HEK293 (cell line): Measurements from ENCODE around the gene PALS2.

Source experiments
- CTCF ChIA-PET: fragments of 350-600 bp; formaldehyde crosslinking; extraction: SDS; loops from one replicate; lab custom pipeline; 2021; ENCODE audit warnings: antibody characterized with exemption; lab: Yijun Ruan, JAX
- POLR2A ChIA-PET: fragments of 300-600 bp; formaldehyde crosslinking; extraction: SDS; loops from one replicate; lab custom pipeline; 2020; ENCODE audit warnings: antibody characterized with exemption, inconsistent platforms; lab: Yijun Ruan, JAX
- H3K27ac ChIP-seq: fragments of 200-500 bp; sonication (Bioruptor generic); 2 replicates; pipeline ENCODE4 v1.5.1; 2014; ENCODE audit warnings: low read depth, low read length, control low read depth, inconsistent platforms; ENCODE audit errors: extremely low read depth
- H3K36me3 ChIP-seq, 2 experiments: fragments of 200-500 bp in 1 of 2; sonication (Bioruptor generic) in 1 of 2; 1 replicate in 1 of 2; 2 replicates in 1 of 2; pipeline ENCODE4 v1.5.1; 2014 to 2017; ENCODE audit warnings: inconsistent platforms in 2 of 2, low read length in 2 of 2; ENCODE audit not compliant: control insufficient read depth in 2 of 2, insufficient read depth in 1 of 2
- H3K4me1 ChIP-seq: fragments of 200-500 bp; sonication (Bioruptor generic); 2 replicates; pipeline ENCODE4 v1.5.1; 2014; ENCODE audit warnings: mild to moderate bottlenecking, low read length, inconsistent platforms; ENCODE audit not compliant: control insufficient read depth, insufficient read depth
- H3K4me3 ChIP-seq: 2 replicates; pipeline ENCODE4 v1.5.1; 2011; ENCODE audit warnings: low read depth, mild to moderate bottlenecking, control low read depth, low read length, moderate library complexity
- H3K9me3 ChIP-seq: fragments of 200-500 bp; sonication (Bioruptor generic); 2 replicates; pipeline ENCODE4 v1.5.1; 2014; ENCODE audit warnings: low read depth, low read length, inconsistent platforms; ENCODE audit not compliant: control insufficient read depth, insufficient read depth
- CTCF ChIP-seq: fragments of 450-650 bp; formaldehyde crosslinking; IDR thresholded peaks from 2 replicates; pipeline ENCODE4 v1.5.1; 2016; ENCODE audit warnings: missing biosample characterization, missing genetic modification characterization
- KLF1 ChIP-seq: fragments of 450-650 bp; formaldehyde crosslinking; IDR thresholded peaks from 2 replicates; pipeline ENCODE4 v1.5.1; 2016; ENCODE audit warnings: missing biosample characterization, missing genetic modification characterization
- KLF8 ChIP-seq: fragments of 450-650 bp; formaldehyde crosslinking; IDR thresholded peaks from 2 replicates; pipeline ENCODE4 v1.5.1; 2016; ENCODE audit warnings: missing biosample characterization, missing genetic modification characterization
- PATZ1 ChIP-seq: fragments of 450-650 bp; formaldehyde crosslinking; IDR thresholded peaks from 2 replicates; pipeline ENCODE4 v1.5.1; 2016; ENCODE audit warnings: missing biosample characterization, missing genetic modification characterization
- ZBTB20 ChIP-seq: fragments of 450-650 bp; formaldehyde crosslinking; IDR thresholded peaks from 2 replicates; pipeline ENCODE4 v1.5.1; 2016; ENCODE audit warnings: missing biosample characterization, missing genetic modification characterization
- ZBTB26 ChIP-seq: fragments of 450-650 bp; formaldehyde crosslinking; optimal IDR thresholded peaks from 2 replicates; pipeline ENCODE3; 2016; ENCODE audit warnings: missing biosample characterization, mild to moderate bottlenecking, missing genetic modification characterization
- ZBTB48 ChIP-seq: fragments of 450-650 bp; formaldehyde crosslinking; IDR thresholded peaks from 2 replicates; pipeline ENCODE4 v1.5.1; 2016; ENCODE audit warnings: missing biosample characterization, missing genetic modification characterization
- ZNF169 ChIP-seq: fragments of 450-650 bp; formaldehyde crosslinking; IDR thresholded peaks from 2 replicates; pipeline ENCODE4 v1.5.1; 2016; ENCODE audit warnings: missing biosample characterization, missing genetic modification characterization
- ZNF239 ChIP-seq: fragments of 450-650 bp; formaldehyde crosslinking; IDR thresholded peaks from 2 replicates; pipeline ENCODE4 v1.5.1; 2016; ENCODE audit warnings: missing biosample characterization, missing genetic modification characterization
- ZNF335 ChIP-seq: fragments of 450-650 bp; formaldehyde crosslinking; conservative IDR thresholded peaks from 2 replicates; pipeline ENCODE4 v1.5.1; 2016; ENCODE audit warnings: missing biosample characterization, missing genetic modification characterization
- ZNF48 ChIP-seq: fragments of 450-650 bp; formaldehyde crosslinking; IDR thresholded peaks from 2 replicates; pipeline ENCODE4 v1.5.1; 2016; ENCODE audit warnings: missing biosample characterization, missing genetic modification characterization
- ZNF561 ChIP-seq: fragments of 450-650 bp; IDR thresholded peaks from 2 replicates; pipeline ENCODE4 v1.5.1; 2018; ENCODE audit warnings: missing biosample characterization, missing genetic modification characterization, borderline replicate concordance

PALS2 gene

GRCh38 chr7:24573554-24574338, 494 bp downstream of the PALS2 start (continued):
- TF ChIP-seq CTCF (tag by site-specific recombination): no peak
- no peak for TF ChIP-seq ZNF48 (tag by site-specific recombination)
- TF ChIP-seq ZNF561 (tag by site-specific recombination): 0 out of 2 replicates have a peak, but pooled peaks have one; percentile 21
- peak; percentile 70 for TF ChIP-seq ZBTB26 (tag by site-specific recombination)
- 0 out of 2 replicates have a peak, but pooled peaks have one; percentile 22 for TF ChIP-seq ZBTB20 (tag by site-specific recombination)
- peak; percentile 48; the same call in 1 of the 2 replicates for TF ChIP-seq PATZ1 (tag by site-specific recombination)
- no peak for TF ChIP-seq ZNF239
- TF ChIP-seq KLF8 (tag by site-specific recombination): no peak

- Histone ChIP-seq H3K4me1 (peaks cover 20% of the 10 kb centered on the region), H3K27ac (peak overlapping the region; percentile 86)
- POLR2A ChIA-PET: interaction anchor here (1.1 kb wide), 1 partner anchor 52 kb away, joined by 3 read pairs; no protein-coding TSS in a partner anchor
Observed at GRCh38 chr7:24574386-24574785, 1.1 kb downstream of the PALS2 start.

GRCh38 chr7:24574950-24575349, 1.7 kb downstream of the PALS2 start:
- Histone ChIP-seq H3K4me3 (peak overlapping the region; percentile 76), H3K9me3 (no peaks in the 10 kb centered on the region), H3K36me3 (no peaks in the 10 kb centered on the region), H3K27ac (no peak overlapping the region), H3K4me1 (peaks cover 25% of the 10 kb centered on the region)
- no peak for TF ChIP-seq KLF1 (tag by site-specific recombination)
- TF ChIP-seq ZNF335 (tag by site-specific recombination): 0 out of 2 replicates have a peak, but pooled peaks have one; percentile 3
- CTCF ChIA-PET: interaction anchor here (0.6 to 5.8 kb wide), 12 partner anchors 11 to 711 kb away, joined by 3 to 42 read pairs (median 4); no protein-coding TSS in a partner anchor
- POLR2A ChIA-PET: no interaction called here

More at GRCh38 chr7:24574386-24574785, 1.1 kb downstream of the PALS2 start:
- Histone ChIP-seq H3K36me3 (no peaks in the 10 kb centered on the region), H3K4me3 (peak overlapping the region; percentile 76), H3K9me3 (no peaks in the 10 kb centered on the region)
- TF ChIP-seq ZNF169 (tag by site-specific recombination) (no peak), ZBTB48 (tag by site-specific recombination) (peak; percentile 92), ZNF335 (tag by site-specific recombination) (0 out of 2 replicates have a peak, but pooled peaks have one; percentile 3)
- CTCF ChIA-PET: interaction anchor here (0.6 to 5.8 kb wide), 6 partner anchors 12 to 711 kb away, joined by 3 to 42 read pairs (median 4); no protein-coding TSS in a partner anchor
